Hematopoietic multipotent progenitor cell treated with erythropoietin and hydrocortisone succinate and interleukin-3 and kit ligand, for 6 days (in vitro differentiated cells): ENCODE data around the gene TRIM74.
"Not testable (repeated sequence)": the region's sequence is repeated elsewhere in the genome, so short reads cannot be mapped to it uniquely, and the experiment has no call there.

ENCODE experiments used
- DNase-seq: peaks from one replicate; pipeline ENCODE4 v3.0.0-alpha.2; 2015

TRIM74 gene

DNA sequence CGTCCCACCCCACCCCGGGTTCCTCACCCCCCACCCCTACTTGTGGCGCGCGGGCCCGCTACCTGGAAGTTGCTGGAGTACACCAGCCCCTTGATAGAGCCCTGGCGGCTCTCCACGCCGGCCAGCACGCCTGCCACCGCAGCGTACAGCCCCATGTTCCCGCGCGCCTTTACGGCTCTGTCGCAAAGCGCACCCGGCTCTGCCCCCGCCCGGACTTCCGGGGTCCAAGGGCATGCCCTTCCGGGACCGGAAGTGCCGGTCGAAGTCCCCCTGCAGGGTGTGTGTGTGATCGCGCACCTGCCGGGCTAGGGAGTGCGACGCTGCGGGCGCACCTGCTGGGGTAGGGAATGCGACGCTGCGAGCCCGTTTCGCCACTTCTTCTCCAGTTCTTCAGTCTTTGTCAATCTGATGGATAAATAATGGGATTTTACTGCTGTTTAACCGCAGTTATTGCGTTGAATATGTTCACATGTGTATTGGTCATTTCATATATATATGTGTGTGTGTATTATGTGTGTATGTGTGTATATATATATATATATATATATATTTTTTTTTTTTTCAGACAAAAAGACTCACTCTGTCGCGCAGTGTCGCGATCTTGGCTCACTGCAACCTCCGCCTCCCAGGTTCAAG is 14.6 kb downstream of the TRIM74 start:
- DNase-seq: not testable (repeated sequence)

DNA sequence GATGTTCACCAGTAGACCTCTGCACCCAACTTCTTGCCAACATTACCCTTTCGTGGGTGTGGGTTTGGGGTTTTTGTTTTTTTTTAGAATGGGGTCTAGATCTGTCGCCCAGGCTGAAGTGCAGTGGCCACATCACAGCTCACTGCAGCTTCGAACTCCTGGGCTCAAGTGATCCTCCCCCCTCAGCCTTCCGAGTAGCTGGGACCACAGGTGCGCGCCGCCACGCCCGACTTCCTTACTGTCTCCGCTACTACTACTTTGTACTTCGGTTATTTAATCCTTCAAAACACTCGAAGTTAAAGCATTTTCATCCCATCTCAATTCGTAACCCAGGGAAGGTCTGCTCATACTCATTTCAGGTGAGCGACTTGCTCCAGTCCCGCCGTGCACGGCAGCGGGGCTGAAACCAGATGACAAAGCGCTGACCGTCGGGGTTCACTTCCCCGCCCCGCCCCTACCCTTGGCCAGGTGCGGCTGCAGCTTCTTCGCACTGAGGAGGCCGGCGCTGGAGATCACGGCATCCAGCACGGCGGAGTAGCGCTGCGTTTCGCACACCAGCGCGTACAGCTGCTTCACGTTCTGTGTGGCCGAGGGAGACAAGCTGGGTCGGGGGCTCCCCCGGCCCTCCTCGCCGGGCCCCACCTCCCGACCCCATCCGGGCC is 15.2 kb downstream of the TRIM74 start:
- not testable (repeated sequence) for DNase-seq

GRCh38 chr7:72950432-72950831 is 18.8 kb downstream of the TRIM74 start:
- DNase-seq: not testable (repeated sequence)

DNA sequence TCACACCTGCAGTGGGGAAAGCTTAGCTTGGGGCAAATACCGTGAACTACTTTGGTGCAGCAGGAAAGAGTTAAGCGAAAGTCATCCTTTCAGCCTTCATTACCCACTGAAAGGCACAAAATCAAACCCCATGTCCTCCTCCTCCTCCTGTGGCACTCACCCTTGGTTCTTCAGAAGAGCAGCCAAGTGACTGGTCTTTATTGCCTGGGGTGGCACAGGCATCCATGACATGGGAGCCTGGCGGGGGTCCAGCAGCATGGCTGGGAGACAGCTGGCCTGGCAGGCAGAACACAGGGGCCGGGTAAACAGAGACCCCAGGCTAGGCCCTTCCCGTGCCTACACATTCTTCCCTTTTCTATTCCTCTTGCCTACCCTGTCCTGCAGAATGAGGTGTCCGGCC is 19.6 kb downstream of the TRIM74 start:
- DNase-seq: not testable (repeated sequence)

GRCh38 chr7:72949276-72949675 is 20.0 kb downstream of the TRIM74 start:
- DNase-seq: not testable (repeated sequence)

GRCh38 chr7:72948714-72949113 is 20.6 kb downstream of the TRIM74 start:
- DNase-seq: not testable (repeated sequence)

- not testable (repeated sequence) for DNase-seq
Observed at GRCh38 chr7:72946130-72946745, 23.0 kb downstream of the TRIM74 start.

- not testable (repeated sequence) for DNase-seq
Observed at GRCh38 chr7:72945597-72945996, 23.7 kb downstream of the TRIM74 start.

DNA sequence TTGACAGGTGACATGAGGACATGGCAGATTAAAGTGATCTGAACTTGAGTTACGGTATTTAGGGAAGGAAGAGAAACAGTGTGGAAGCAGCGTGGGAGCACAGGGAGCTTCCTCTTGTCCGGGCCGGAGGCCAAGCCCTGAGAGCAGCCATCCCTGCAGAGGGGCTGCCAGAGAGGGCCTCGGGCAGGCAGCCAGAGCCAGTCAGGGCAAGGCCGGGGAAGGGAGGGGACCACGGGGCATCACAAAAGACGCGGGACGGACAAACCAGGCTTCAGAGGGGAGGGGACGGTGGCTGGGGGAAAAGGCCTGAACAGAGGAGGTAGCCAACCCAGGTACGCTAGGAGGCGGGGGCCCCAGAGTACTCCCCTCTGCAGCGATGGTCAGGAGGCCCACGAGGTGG is 24.3 kb downstream of the TRIM74 start:
- not testable (repeated sequence) for DNase-seq

GRCh38 chr7:72942956-72943355 is 26.3 kb downstream of the TRIM74 start:
- not testable (repeated sequence) for DNase-seq

DNA sequence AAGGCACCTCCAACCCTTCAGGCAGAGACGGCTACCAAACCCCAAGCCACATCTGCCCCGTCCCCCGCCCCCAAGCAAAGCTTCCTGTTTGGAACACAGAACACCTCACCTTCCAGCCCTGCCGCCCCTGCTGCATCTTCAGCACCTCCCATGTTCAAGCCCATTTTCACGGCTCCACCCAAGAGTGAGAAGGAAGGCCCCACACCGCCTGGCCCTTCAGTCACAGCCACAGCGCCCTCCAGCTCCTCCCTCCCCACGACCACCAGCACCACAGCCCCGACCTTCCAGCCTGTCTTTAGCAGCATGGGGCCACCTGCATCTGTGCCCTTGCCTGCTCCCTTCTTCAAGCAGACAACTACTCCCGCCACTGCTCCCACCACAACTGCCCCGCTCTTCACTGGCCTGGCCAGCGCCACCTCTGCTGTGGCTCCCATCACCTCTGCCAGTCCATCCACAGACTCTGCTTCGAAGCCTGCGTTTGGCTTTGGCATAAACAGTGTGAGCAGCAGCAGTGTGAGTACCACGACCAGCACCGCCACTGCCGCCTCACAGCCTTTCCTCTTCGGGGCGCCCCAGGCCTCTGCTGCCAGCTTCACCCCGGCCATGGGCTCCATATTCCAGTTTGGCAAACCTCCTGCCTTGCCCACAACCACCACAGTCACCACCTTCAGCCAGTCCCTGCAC is 27.1 kb downstream of the TRIM74 start:
- not testable (repeated sequence) for DNase-seq

GRCh38 chr7:72928216-72928615 is 41.0 kb downstream of the TRIM74 start:
- not testable (repeated sequence) for DNase-seq

GRCh38 chr7:72927791-72928190 is 41.5 kb downstream of the TRIM74 start:
- not testable (repeated sequence) for DNase-seq

DNA sequence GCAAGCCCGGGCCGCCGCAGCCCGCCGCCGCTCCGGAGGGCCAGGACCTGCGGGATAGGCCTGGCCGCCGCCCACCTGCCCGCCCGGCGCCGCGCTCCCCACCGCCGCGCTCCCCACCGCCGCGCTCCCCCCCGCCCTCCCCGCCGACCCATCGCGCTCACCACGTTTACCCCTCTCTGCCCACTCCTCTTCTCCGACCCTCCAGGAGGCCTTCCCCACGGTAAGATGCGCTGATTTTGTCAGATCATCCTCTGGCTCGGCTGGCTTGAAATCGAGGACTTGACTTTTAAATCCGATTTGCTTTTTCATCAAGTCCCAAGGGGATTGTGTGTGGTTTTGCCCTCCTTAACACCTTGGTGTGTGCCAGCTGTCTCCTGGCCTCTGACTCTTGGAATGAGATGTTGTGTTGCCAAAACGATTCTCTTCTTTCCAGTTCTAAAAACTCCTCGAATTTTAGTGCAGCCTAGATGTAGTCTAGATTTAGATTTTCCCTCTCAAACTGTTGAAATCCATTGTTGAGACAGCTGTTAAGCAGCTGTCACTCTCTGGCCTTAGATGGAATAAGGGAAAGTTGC is 43.6 kb downstream of the TRIM74 start:
- no peak for DNase-seq

- peak; percentile 90 for DNase-seq
Observed at GRCh38 chr7:72924733-72925545, 44.3 kb downstream of the TRIM74 start, which contains the start of gene POM121. POM121 (plus strand) TSS chr7:72925095; CDS start chr7:72925122, 27 bp downstream.

- DNase-seq: no peak
Observed at GRCh38 chr7:72924386-72924732, 44.9 kb downstream of the TRIM74 start.

DNA sequence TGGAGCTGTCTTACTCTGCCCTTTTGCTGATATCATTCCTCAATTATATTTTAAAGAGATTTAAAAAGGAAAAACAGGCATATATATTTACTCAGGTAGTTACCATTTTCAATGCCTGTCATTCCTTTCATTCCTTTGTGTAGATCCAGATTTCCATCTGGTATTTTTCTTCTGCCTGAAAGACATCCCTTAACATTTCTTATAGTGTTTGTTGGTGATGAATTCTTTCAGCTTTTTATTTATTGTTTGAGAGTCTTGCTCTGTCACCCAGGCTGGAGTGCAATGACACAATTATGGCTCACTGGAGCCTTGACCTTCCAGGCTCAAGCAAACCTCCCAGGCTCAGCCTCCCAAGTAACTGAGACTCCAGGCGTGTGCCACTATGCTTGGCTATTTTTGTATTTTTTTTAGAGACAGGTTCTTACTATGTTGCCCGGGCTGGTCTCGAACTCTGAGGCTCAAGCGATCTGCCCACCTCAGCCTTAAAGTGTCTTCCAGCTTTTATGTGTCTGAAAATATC is 50.0 kb downstream of the TRIM74 start:
- DNase-seq: no peak

- DNase-seq: peak; percentile 74
Observed at GRCh38 chr7:72914756-72915525, 54.3 kb downstream of the TRIM74 start.

GRCh38 chr7:72913750-72914149 is 55.5 kb downstream of the TRIM74 start:
- not testable (repeated sequence) for DNase-seq

- DNase-seq: not testable (repeated sequence)
Observed at GRCh38 chr7:72911395-72911794, 57.9 kb downstream of the TRIM74 start.
